Measurements from ENCODE around the gene SAMD7. TPM values are rescaled to one million over a fixed set of nuclear protein-coding genes. Genes with fewer than 3 reads are reported as not detected.

Gene SAMD7
- total RNA-seq, 1 donor from 2014 or later, result not detected

DNA sequence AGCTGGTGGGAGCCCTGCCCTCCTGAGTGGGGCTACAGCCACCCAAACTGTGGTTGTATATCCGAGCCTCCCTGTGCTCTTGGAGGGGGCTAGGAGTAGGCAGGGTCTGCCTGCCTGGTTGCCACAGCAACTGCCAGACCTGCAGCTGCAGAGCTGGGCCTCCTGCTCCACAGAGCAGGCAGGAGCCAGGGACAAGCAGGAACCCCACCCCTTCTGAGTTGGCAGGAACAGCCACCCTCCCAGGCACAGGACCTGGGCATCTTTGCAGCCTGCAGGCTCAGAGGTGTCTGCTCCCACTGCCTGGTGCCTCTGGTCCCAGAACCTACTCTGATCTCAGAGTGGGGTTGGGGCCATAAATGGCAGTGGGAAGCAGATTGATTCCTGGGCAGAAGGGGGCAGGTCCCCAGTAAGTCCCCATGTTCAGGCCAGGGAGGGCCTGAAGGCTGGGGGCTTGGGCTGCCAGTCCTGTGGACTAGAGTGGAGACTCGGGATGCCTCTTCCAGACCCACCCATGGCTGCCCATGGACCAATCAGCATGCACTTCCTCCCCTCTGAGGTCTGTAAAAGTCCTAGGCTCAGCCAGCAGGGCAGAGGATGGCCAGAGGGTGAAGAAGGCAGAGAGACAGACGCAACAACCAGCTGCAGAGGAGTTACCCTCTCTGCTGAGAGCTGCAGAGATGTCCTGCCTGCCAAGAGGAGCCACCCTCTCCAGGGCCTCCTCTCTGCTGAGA is 31.4 kb upstream of the SAMD7 start:
- Histone ChIP-seq H3K36me3 (ENCODE audit: control insufficient read depth, insufficient read depth, low read length) (no peaks in the 10 kb centered on the region), H3K4me3 (ENCODE audit: low read depth, low read length) (no peak overlapping the region), H3K27me3 (ENCODE audit: control insufficient read depth, insufficient read depth, low read length) (no peaks in the 10 kb centered on the region)
- DNase-seq (ENCODE audit: low read depth) (no peak), FAIRE-seq (no peak)
- TF ChIP-seq, protein P1, sequence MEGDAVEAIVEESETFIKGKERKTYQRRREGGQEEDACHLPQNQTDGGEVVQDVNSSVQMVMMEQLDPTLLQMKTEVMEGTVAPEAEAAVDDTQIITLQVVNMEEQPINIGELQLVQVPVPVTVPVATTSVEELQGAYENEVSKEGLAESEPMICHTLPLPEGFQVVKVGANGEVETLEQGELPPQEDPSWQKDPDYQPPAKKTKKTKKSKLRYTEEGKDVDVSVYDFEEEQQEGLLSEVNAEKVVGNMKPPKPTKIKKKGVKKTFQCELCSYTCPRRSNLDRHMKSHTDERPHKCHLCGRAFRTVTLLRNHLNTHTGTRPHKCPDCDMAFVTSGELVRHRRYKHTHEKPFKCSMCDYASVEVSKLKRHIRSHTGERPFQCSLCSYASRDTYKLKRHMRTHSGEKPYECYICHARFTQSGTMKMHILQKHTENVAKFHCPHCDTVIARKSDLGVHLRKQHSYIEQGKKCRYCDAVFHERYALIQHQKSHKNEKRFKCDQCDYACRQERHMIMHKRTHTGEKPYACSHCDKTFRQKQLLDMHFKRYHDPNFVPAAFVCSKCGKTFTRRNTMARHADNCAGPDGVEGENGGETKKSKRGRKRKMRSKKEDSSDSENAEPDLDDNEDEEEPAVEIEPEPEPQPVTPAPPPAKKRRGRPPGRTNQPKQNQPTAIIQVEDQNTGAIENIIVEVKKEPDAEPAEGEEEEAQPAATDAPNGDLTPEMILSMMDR (IDR thresholded peaks at IDR 0.05; ENCODE audit: insufficient read depth, low read length, severe bottlenecking), result no peak

DNA sequence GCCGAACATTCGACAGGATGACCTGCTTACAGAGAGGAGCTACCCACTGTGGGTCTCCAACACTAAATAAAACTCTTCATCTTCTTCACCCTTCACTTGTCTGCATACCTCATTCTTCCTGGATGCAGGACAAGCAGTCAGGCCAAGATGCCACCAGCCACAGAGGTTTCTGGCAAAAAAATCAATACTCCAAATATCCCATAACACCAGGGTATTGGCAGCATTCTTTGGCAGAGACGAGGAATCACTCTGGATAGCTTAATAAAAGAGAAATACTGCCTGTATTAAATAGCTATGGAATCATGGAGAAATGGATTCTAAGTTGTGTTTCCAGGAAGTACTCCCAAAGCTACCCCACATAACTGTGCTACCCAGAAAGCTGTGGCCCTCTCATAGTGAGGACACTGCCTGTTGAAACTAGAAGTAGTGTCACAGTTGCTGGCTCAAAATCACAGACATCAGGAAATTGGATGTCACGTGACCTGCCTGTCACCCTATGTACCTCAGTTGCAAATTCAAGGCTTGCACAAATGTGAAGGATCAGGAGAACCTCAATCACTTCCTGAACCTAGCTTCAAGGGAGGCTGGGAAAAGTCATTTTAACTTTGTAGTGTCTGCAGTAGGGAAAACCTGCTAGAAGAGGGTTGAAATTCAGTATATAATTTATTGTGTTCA is 30.7 kb upstream of the SAMD7 start:
- DNase-seq (ENCODE audit: low read depth) (no peak), FAIRE-seq (no peak)
- TF ChIP-seq, protein P1 (IDR thresholded peaks at IDR 0.05; ENCODE audit: insufficient read depth, low read length, severe bottlenecking), result no peak
- H3K27me3 ChIP-seq (ENCODE audit: control insufficient read depth, insufficient read depth, low read length), result no peaks in the 10 kb centered on the region
- no peaks in the 10 kb centered on the region for H3K36me3 ChIP-seq (ENCODE audit: control insufficient read depth, insufficient read depth, low read length)
- H3K4me3 ChIP-seq (ENCODE audit: low read depth, low read length), result no peak overlapping the region

DNA sequence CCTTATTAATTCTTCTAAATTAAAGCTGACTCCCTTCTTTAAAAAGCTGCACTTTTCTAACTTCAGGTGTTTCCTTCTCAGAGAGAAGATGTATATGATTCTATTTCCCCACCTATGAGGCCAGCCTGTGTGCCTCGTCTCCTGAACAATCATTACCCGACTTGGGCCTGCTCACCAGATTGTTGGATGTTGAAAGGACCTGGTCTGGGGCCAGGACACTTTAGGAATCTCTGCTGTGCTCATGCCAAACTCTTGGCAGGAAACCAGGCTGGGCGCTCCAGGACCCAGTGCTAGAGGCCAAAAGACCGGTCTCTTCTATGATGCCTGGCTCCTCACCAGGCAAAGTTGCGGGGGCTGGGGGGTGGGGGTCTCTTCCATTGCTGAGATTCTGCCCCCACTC is 24.7 kb upstream of the SAMD7 start:
- no peaks in the 10 kb centered on the region for H3K27me3 ChIP-seq (ENCODE audit: control insufficient read depth, insufficient read depth, low read length)
- H3K4me3 ChIP-seq (ENCODE audit: low read depth, low read length), result no peak overlapping the region
- FAIRE-seq, result no peak
- no peaks in the 10 kb centered on the region for H3K36me3 ChIP-seq (ENCODE audit: control insufficient read depth, insufficient read depth, low read length)
- no peak for DNase-seq (ENCODE audit: low read depth)
- TF ChIP-seq, protein P1 (IDR thresholded peaks at IDR 0.05; ENCODE audit: insufficient read depth, low read length, severe bottlenecking), result no peak

DNA sequence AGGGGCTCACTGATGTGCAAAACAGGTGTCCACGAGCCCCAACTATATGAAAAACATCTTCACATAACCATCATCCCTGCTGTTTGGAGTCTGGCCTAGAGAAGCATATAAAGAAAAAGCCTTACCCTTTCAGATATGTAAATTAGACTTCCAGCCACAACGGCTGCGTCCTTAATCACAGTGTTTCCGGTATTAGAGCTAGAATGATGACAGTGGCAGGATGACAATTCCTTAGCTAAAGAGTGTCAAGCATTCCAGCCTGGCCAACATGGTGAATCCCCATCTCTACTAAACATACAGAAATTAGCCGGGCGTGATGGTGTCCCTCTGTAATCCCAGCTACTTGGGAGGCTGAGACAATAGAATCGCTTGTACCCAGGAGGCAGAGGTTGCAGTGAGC is 19.5 kb upstream of the SAMD7 start:
- DNase-seq (ENCODE audit: low read depth), result no peak
- TF ChIP-seq, protein P1 (IDR thresholded peaks at IDR 0.05; ENCODE audit: insufficient read depth, low read length, severe bottlenecking), result no peak
- Histone ChIP-seq H3K27me3 (ENCODE audit: control insufficient read depth, insufficient read depth, low read length) (no peaks in the 10 kb centered on the region), H3K36me3 (ENCODE audit: control insufficient read depth, insufficient read depth, low read length) (no peaks in the 10 kb centered on the region), H3K4me3 (ENCODE audit: low read depth, low read length) (no peak overlapping the region)
- FAIRE-seq, result no peak

DNA sequence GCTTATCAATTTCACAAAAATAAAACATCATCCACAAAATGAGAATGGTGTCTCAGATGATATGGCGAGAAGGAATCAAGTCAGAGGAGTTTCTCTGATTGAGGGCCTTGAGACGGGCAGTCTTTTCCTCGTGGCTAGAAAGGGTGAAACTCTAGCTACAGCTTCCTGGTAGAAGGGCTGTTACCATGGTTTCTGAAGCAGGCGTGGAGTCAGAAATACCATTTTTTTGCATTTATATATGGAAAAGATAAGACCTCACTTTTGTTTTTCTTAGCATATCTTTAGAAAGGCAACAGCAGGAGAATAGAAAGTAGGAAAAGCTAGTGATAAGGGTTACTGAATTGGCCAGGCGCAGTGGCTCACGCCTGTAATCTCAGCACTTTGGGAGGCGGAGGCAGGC is 17.3 kb upstream of the SAMD7 start:
- H3K4me3 ChIP-seq (ENCODE audit: low read depth, low read length), result no peak overlapping the region
- DNase-seq (ENCODE audit: low read depth) (no peak), FAIRE-seq (no peak)
- TF ChIP-seq, protein P1 (IDR thresholded peaks at IDR 0.05; ENCODE audit: insufficient read depth, low read length, severe bottlenecking), result no peak
- no peaks in the 10 kb centered on the region for H3K36me3 ChIP-seq (ENCODE audit: control insufficient read depth, insufficient read depth, low read length)
- H3K27me3 ChIP-seq (ENCODE audit: control insufficient read depth, insufficient read depth, low read length), result no peaks in the 10 kb centered on the region

Data from bronchial epithelial cell (primary cell).